ENCODE data around the gene AFF3.

GRCh38 chr2:100174026-100174431, 31.6 kb upstream of the AFF3 start:
- TF ChIP-seq CTCF (IDR thresholded peaks at IDR 0.05 in 2 of 3, conservative IDR thresholded peaks at IDR 0.05 in 1 of 3; ENCODE audit: borderline replicate concordance in 1 of 3, insufficient read depth in 1 of 3, low read depth in 2 of 3, low read length in 2 of 3) (no peak), ZNF274 (IDR thresholded peaks at IDR 0.05; ENCODE audit: low read depth, low read length) (no peak), EZH2 (IDR thresholded peaks at IDR 0.05) (no peak), POLR2A (IDR thresholded peaks at IDR 0.05; ENCODE audit: borderline replicate concordance, extremely low read depth, insufficient read depth, insufficient read length) (no peak), POLR2AphosphoS5 (IDR thresholded peaks at IDR 0.05; ENCODE audit: low read depth, low read length) (no peak), EZH2phosphoT487 (IDR thresholded peaks at IDR 0.05; ENCODE audit: borderline replicate concordance) (no peak), FOSL1 (IDR thresholded peaks at IDR 0.05; ENCODE audit: low read depth) (no peak), CEBPB (IDR thresholded peaks at IDR 0.05; ENCODE audit: low read depth) (no peak)

All from HCT116 (cell line).